CD4-positive, alpha-beta T cell treated with Interleukin-15 for 4 hours (primary cell): ENCODE measurements around the gene STEAP3.
"Not testable (repeated sequence)": the region's sequence is repeated elsewhere in the genome, so short reads cannot be mapped to it uniquely, and the experiment has no call there.

ENCODE experiments used
- DNase-seq: peaks from one replicate; pipeline ENCODE4 v3.0.0-alpha.2; 2020; ENCODE audit warnings: low spot score

Gene STEAP3

DNA sequence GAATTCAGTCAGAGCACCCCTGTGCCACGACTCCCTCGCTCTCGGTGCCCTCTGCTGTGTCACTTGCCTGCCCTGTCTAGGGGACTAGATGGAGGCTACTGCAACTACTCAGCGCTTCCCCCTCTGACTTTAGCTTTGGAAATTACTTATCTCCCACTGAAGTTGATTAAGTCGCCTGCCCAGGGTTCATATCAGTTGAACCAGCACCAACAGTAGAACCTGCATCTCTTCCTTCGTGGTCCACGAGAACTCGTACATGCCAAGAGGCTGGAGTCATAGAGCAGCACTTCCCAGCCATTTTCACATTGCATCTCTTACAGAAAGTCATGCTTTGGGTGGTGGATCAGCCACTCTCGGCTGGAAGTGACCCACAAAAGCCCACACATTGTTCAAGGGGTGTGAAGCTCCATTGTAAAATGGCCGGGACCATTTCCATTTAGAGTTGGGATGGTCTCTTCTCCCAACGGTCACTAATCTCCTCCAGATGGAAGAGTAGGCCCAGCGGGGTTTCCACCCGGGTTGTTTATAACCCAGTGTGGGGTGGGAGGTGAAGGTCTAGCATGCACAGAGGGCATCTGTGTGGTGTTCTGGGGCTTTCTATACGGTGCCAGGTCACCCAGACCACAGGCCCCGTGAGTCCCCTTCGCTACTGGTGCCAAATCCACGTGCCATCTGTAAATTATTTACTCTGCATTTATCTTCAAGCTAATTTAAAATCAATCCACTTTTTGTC lies 38.0 kb downstream of the STEAP3 start:
- no peak for DNase-seq

- no peak for DNase-seq
Measured at GRCh38 chr2:119263025-119263424, 39.4 kb downstream of the STEAP3 start.

GRCh38 chr2:119263656-119264055 lies 40.0 kb downstream of the STEAP3 start:
- DNase-seq = no peak

DNA sequence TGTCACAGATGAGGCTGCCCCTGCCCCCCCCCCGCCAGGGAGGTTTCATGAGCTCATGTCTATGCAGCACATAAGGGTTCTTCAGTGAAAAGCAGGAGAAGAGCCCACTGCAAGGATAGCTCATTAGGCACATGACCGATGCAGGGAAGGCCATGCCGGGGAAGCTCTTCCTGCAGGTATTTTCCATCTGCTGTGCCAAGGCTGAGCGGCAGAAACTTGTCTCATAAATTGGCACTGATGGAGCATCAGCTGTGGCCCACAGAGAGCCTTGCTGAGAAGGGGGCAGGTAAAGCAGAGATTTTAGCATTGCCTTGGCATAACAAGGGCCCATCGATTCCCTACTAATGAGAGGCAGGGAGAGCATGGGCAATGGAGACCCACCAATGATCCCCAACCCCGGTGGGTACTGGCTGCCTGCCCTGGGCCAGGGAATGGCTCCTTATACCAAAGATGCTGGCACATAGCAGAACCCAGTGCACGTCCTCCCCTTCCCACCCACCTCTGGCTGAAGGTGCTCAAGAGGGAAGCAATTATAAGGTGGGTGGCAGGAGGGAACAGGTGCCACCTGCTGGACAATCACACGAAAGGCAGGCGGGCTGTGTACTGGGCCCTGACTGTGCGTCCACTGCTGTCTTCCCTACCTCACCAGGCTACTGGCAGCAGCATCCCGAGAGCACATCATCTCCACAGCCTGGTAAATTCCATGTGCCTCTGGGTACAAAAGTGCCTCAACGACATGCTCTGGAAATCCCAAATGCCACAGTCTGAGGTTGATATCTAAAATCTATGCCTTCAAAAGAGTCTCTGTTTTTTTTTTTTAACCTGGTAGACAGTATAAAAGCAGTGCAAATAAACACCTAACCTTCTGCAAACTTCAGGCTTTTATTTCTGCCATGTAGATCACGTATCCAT lies 41.4 kb downstream of the STEAP3 start:
- DNase-seq = peak; percentile 9

GRCh38 chr2:119265693-119266066 lies 42.0 kb downstream of the STEAP3 start:
- no peak for DNase-seq

DNA sequence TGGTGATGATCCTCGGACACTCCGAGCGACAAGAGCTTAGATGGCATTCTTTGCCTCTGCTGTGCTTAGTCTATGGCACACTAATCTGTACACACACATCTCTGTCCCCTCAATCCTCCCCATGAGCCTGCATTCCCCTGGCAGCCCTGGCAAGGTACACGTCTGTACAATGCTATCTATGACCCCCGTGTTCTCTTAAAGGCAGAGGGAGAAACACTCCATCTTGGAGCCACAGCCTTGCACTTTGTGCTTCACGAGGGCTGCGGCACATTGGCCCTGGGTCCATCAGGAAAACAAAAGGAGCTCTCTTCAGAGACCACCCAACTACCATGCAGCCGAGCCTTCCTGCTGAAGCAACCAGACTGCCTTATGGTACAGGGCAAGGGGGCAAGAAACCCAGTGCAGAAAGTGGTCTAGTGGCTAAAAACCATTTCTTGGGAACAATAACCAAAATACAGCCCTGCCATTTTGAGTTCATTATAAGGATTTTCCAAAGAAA lies 42.5 kb downstream of the STEAP3 start:
- DNase-seq = no peak

GRCh38 chr2:119267604-119268003 lies 44.0 kb downstream of the STEAP3 start:
- no peak for DNase-seq

DNA sequence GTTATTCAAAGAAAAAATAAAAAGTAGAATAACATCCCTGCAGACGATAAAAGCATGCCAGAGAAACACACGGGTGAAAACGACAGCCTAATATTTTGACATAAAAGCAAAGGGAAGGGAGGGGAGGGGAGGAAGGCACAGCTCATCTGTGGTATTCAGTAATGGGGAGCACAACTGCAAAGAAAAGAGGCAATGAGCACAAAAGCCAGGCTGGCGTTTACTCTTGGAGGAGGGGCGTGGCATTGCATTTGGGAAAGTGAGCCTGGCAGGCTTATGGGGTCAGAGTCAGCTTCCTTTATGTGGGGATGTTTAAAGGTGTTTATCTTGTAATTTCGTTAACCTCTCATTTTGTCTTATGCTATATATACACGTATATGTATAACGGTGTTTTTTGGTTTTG lies 53.2 kb downstream of the STEAP3 start:
- no peak for DNase-seq

DNA sequence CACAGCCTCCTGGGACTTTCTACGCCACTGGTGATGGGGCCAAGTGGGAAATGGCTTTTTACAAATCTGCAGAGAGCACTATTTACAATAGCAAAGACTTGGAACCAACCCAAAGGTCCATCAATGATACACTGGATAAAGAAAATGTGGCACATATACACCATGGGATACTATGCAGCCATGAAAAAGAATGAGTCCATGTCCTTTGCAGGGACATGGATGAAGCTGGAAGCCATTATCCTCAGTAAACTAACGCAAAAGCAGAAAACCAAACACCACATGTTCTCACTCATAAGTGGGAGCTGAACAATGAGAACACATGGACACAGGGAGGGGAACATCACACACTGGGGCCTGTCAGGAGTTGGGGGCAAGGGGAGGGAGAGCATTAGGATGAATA lies 54.8 kb downstream of the STEAP3 start:
- DNase-seq = not testable (repeated sequence)

- DNase-seq = no peak
Measured at GRCh38 chr2:119278946-119279345, 55.3 kb downstream of the STEAP3 start.

GRCh38 chr2:119279666-119280065 lies 56.0 kb downstream of the STEAP3 start:
- DNase-seq = no peak

DNA sequence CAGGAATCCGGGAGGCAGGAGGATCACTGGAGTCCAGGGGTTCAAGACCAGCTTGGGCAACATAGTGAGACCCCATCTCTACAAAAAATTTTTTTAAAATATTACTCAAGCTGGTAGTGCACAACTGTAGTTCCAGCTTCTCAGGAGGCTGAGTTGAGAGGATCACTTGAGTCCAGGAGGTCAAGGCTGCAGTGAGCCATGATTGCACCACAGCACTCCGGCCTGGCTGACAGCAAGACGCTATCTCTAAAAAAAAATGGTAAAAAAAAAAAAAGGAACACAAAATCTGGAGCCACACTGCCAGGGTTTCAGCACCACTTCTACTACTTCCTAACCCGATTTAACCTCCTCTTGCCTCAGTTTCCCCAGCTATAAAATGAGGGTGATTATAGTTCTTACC lies 57.0 kb downstream of the STEAP3 start:
- no peak for DNase-seq

DNA sequence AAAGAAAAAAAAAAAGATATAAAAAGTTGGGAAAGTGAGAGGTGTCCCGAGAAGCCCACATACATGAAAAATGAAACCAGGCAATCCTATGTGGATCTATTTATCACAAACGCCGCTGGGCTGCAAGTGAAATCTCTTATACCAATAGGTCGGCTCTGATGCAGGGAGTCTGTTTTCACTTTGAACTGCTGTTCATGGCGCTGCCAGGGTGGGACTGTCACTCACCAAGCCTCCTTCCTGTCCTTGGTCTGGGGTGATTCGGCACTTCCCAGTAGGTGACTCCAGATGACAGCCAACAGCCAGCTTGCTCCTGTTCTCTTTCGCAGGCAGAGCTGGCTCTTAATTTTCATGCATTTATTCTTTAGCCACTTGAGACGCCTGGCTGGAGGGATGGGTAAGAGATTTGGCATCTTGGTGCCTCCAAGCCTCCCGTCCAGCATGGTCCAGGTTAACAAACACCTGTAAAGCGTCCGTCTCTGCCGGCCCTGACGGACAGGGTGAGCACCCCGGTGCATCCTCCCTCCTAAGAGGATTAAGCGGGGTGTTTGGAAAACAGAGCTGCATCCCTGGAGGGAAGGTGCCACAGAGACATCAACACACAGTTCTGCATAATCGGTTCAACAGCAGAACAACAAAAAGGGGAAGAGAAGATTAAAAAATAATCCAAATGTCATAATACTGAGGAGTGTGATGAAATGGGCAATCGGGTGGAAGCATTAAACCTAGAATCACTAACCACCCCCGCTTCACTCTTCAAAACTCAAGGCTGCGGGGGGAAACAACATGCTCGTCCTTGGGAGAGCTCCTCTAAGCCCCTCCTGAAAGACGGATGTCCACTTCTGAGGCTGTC lies 58.7 kb downstream of the STEAP3 start:
- DNase-seq = no peak

DNA sequence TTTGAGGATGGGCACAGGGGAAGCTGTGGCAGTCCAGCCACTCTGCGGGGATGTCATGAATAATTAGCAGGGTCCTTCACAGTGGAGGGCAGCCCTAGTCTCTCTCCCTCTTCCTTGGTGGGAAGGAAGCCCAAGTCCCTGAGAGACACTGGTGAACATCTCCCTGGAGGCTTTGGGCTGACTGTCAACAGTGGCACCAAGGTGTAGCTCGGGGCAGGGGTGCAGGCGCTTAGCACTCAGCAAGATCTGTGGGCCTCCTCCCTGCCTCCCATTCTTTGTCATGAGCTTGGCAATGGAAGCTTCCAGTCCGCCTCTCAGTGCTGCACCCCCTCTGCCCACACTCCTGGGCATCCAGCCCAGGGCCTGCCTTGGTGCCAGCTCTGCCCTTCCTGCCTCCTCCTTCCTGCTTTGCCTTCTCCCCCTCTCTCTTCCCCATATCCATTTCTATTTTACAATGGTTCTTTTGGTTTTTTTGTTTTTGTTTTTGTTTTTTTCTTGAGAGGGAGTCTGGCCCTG lies 59.4 kb downstream of the STEAP3 start:
- no peak for DNase-seq

DNA sequence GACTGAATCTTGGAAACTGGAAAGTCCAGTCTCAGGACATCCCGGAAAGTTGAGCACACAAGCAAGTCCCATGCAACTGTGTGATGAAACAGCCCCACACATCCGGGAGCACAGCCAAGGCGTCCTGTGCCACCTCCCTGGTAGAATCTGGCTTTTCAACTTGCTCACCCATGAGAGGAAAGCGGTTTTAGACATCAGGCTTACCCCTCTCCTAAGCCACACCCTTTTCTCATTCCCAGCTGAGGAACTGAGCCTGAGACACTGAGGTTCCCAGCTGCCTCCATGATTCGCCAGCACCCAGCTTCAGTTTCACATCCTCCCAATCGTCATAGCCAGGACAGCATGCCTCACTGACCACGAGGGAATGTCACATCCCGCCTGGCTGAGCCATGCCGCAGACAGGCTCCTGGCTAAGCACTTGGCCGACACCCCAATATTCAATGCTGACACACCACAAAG lies 60.3 kb downstream of the STEAP3 start:
- no peak for DNase-seq

- no peak for DNase-seq
Measured at GRCh38 chr2:119286661-119287060, 63.0 kb downstream of the STEAP3 start.

DNA sequence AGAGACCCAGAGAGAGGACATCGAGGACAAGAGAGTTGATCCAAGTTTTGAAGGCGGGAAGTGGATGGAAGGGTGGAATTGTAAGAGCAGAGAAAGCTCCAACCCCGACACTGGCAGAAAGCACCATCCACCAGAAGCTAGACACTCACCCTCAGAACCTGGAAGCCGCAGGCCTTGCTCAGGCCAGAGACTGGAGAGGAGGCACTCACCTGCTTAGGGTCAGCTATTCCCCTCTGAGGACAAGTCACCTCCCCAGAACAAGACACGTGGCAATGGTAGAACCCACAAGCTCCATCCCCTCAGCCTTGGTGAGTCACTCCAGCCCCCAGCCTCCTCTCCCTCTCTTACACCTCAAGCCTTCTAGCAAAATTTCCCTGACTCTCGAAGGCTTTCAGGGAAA lies 64.9 kb downstream of the STEAP3 start:
- no peak for DNase-seq

DNA sequence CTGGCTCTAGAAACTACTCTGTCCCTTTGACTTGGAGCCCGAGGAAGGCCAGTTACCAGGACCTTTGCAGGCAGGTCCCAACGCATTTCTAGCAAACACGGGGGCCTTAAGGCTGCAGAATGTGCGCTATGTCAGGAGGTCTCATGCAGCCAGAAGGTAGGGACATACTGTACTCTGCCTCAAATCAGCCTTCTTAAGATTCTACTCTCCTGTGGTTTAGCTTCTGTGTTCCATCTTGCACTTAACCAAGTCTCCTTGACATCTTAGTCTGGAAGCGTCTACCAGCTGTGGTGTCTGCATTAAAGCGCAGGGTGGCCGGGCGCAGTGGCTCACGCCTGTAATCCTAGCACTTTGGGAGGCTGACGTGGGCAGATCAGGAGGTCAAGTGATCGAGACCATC lies 65.5 kb downstream of the STEAP3 start:
- DNase-seq = no peak

DNA sequence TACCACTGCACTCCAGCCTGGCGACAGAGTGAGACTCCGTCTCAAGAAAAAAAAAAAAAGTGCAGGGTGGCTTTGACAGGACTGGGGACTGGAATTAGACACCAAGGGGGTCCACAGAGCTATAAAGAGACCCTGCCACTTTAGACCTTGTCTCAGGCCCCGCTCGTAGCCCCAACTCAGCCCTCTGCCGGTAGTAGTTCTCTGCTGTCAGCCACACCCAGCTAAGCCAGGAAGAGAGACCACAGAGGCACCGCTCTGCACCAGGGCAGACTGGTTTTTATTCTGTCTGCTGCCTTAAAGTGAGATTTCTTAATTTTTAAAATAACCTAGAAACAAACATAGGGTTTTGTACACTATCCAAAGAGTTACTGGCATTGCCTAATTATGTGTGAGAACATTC lies 66.0 kb downstream of the STEAP3 start:
- no peak for DNase-seq

GRCh38 chr2:119290859-119291587 lies 67.4 kb downstream of the STEAP3 start:
- no peak for DNase-seq

DNA sequence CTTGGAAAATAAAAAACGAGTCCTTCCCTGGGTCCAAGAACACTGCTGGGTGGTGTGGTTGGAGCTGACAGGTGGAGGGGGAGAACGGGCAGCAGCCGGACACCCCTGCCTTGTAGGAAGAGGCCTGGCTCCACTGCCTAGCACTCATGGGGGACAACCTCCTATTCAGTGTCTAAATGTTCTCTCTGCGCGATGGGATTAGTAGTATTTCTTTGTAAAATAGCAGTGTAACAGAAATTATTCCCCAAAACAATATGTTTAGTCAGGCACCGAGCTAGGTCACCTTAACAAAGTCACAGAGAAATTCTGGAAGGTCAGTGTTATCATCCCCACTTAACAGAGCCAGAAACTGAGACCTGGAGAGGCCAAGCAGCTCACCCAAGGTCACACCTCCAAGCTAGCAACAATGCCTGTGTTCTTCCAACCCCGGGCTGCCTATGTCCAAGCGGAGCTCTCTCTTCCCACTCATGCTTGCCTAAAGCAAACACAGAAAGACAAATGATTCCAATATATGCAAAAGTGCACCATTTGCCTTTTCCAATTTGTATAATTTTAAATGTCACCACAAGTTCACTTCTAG lies 68.0 kb downstream of the STEAP3 start:
- no peak for DNase-seq
